Calu3 (cell line): ENCODE results near the gene FOXS1. TPM values are rescaled to one million over a fixed set of nuclear protein-coding genes. Genes with fewer than 3 reads are reported as not detected.

Experiments used
- BruUV-seq: library from RNA; stranded (reverse); fragments of 400-500 nt; replicated peaks from 2 replicates; lab custom pipeline; 2021; lab: Mats Ljungman, UMichigan
- CTCF ChIA-PET: fragments of 300-600 bp; sonication (Branson Sonifier 250); formaldehyde crosslinking; loops from one replicate; lab custom pipeline; 2022; ENCODE audit warnings: antibody characterized with exemption; lab: Charles Lee
- DNase-seq: peaks from one replicate; pipeline ENCODE4 v3.0.0; 2022
- H3K27ac Mint-ChIP-seq: one replicate; pipeline ENCODE4 v1.8.0; 2022; ENCODE audit warnings: mixed read lengths; ENCODE audit not compliant: unreplicated experiment
- H3K27me3 Mint-ChIP-seq: one replicate; pipeline ENCODE4 v1.8.0; 2022; ENCODE audit warnings: mixed read lengths; ENCODE audit not compliant: unreplicated experiment
- H3K36me3 Mint-ChIP-seq: one replicate; pipeline ENCODE4 v1.8.0; 2022; ENCODE audit warnings: mild to moderate bottlenecking, moderate library complexity, mixed read lengths; ENCODE audit not compliant: insufficient read depth, unreplicated experiment
- H3K4me1 Mint-ChIP-seq: one replicate; pipeline ENCODE4 v1.8.0; 2022; ENCODE audit warnings: mild to moderate bottlenecking, low read depth, mixed read lengths; ENCODE audit not compliant: unreplicated experiment
- H3K4me3 Mint-ChIP-seq: one replicate; pipeline ENCODE4 v1.8.0; 2022; ENCODE audit warnings: mild to moderate bottlenecking, low read depth, moderate library complexity, mixed read lengths; ENCODE audit not compliant: unreplicated experiment
- H3K9me3 Mint-ChIP-seq: one replicate; pipeline ENCODE4 v1.8.0; 2022; ENCODE audit warnings: low read depth, mixed read lengths; ENCODE audit not compliant: unreplicated experiment
- intact Hi-C: fragments of 100-400 bp; cut with micrococcal nuclease; formaldehyde crosslinking; loops from one replicate; pipeline ENCODE4 v1.10.0; 2022; ENCODE audit not compliant: unreplicated experiment
- total RNA-seq: library from RNA; stranded (reverse); gene quantifications from 2 replicates; pipeline ENCODE4 v1.2.3, GENCODE V29; 2022
- TF ChIP-seq, protein P1 (sequence below): fragments of 200-600 bp; IDR thresholded peaks from one replicate; pipeline ENCODE4 v1.8.0; 2022; ENCODE audit warnings: antibody characterized with exemption; ENCODE audit not compliant: unreplicated experiment

Gene FOXS1
- total RNA-seq, 1 experiment from 2014 or later = not detected

DNA sequence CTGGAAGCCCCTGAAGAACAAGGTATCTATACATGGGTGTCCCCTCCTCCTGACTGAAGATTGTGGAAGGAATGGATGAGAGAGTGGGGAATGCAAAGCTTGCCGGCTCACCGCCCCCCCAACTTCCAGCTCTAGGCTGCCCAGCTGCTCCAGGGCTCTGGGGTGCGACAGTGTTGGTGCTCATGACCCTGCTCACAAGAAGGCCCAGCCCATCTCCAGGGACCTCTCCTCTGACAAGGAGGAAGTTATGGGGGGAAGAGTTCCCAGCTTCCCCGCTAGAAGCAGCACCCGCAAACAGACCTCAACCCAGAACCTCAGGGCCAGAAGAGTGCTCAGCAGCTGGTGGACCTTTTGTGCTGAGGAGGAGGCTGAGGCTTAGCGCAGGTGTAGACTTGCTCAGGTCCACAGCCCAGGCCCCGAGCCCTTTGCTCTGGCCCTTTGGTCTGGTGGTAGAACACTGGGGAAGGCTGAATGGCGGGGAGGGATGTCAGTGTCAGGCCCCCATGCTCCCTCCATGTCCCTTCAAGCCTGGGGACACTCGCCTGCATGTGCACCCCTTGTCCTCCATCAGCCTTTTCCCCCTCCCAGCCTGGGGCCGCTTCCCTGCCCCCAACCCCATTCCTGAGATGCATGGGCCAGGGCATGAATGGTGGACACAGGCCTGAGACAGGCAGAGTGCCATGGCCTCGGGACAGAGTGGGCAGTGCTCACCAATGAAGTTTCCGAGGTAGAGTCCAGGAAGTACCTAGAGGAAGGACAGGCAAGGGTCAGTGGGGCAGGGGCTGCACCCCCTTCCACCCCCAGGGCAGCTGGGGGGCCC, 23.7 kb upstream of the FOXS1 start:
- H3K36me3 Mint-ChIP-seq = peaks cover 13% of the 10 kb centered on the region
- peak overlapping the region; percentile 75 for H3K4me3 Mint-ChIP-seq
- CTCF ChIA-PET = interaction anchor here (0.6 kb wide), 1 partner anchor 415 kb away, joined by 3 read pairs; no protein-coding TSS in a partner anchor
- H3K9me3 Mint-ChIP-seq = no peaks in the 10 kb centered on the region
- no peaks in the 10 kb centered on the region for H3K27me3 Mint-ChIP-seq
- intact Hi-C loops = no loop called here
- H3K4me1 Mint-ChIP-seq = peaks cover 10% of the 10 kb centered on the region
- TF ChIP-seq, protein P1, sequence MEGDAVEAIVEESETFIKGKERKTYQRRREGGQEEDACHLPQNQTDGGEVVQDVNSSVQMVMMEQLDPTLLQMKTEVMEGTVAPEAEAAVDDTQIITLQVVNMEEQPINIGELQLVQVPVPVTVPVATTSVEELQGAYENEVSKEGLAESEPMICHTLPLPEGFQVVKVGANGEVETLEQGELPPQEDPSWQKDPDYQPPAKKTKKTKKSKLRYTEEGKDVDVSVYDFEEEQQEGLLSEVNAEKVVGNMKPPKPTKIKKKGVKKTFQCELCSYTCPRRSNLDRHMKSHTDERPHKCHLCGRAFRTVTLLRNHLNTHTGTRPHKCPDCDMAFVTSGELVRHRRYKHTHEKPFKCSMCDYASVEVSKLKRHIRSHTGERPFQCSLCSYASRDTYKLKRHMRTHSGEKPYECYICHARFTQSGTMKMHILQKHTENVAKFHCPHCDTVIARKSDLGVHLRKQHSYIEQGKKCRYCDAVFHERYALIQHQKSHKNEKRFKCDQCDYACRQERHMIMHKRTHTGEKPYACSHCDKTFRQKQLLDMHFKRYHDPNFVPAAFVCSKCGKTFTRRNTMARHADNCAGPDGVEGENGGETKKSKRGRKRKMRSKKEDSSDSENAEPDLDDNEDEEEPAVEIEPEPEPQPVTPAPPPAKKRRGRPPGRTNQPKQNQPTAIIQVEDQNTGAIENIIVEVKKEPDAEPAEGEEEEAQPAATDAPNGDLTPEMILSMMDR = no peak
- no peak for DNase-seq
- BruUV-seq = no TSS peak
- H3K27ac Mint-ChIP-seq = peak overlapping the region; percentile 14

DNA sequence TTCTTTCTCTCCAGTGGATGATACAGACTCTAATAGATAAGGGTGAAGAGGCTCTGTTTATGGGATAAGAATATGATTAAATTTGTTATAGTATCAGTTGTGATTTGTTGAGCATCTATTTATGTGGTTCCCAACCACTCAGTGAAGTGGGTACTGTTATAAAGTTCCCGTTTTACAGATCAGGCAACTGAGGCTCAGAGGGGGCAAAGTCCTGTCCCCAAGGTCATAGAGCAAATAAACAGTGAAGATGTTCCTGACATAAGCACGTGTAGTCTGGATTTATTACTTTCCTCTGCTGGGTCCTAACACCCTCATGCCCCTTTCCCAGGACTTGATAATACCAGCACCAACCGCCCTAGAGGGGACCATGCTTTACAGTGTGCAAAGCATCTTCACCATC, 20.8 kb upstream of the FOXS1 start:
- Mint-ChIP-seq H3K36me3 (peaks cover 22% of the 10 kb centered on the region), H3K9me3 (no peaks in the 10 kb centered on the region), H3K4me1 (peaks cover 18% of the 10 kb centered on the region), H3K27ac (no peak overlapping the region), H3K27me3 (no peaks in the 10 kb centered on the region), H3K4me3 (no peak overlapping the region)
- TF ChIP-seq, protein P1 = no peak
- CTCF ChIA-PET = no interaction called here
- intact Hi-C loops = no loop called here
- no TSS peak for BruUV-seq
- DNase-seq = no peak

DNA sequence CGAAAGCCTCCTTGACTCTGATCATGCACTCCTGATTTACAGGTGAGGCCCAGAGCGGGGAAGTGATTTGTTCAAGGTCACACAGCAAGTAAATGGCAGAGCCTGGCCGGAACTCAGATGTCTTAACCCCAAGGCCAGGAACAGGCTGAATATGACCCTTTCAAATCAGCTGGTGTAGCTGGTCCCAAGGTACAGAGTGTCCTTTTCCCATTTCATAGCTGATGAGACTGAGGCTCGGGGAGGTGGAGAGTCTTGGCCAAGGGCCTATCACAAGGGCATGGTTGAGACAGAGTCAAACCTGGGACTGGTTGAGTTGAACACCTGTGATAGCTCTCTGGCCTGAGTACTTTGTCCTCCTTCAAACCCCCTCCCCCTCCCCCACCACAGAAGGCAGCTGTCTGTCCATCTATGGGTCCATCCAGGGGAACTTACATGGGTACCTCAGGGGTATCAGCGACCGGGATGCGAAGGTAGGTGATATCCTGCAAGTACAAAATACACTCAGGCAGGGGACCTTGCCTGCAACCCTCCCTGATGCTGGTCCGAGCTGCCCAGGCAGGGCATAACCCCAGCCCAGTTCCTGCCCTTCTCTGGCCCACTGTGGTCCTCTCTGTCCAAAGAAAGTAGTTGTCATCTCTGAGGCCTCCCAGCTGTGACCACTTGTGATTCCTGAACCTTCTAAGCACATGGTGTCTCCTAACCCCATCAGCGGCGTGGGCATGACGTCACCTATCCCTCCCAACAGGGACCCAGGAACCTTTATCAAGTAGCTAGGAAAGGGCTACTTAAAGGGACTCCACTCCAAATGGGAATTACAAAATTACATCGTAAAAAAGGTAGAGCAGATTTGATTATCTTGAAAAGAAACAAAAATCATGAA, 19.4 kb upstream of the FOXS1 start:
- DNase-seq = no peak
- intact Hi-C loops = no loop called here
- H3K36me3 Mint-ChIP-seq = peaks cover 12% of the 10 kb centered on the region
- CTCF ChIA-PET = interaction anchor here (0.6 to 0.7 kb wide), 4 partner anchors 12 to 469 kb away, joined by 3 to 4 read pairs (median 3); partner anchors contain the start of gene PDRG1
- no TSS peak for BruUV-seq
- H3K9me3 Mint-ChIP-seq = no peaks in the 10 kb centered on the region
- H3K27ac Mint-ChIP-seq = no peak overlapping the region
- H3K4me3 Mint-ChIP-seq = no peak overlapping the region
- TF ChIP-seq, protein P1 = no peak
- peaks cover 21% of the 10 kb centered on the region for H3K4me1 Mint-ChIP-seq
- no peaks in the 10 kb centered on the region for H3K27me3 Mint-ChIP-seq

DNA sequence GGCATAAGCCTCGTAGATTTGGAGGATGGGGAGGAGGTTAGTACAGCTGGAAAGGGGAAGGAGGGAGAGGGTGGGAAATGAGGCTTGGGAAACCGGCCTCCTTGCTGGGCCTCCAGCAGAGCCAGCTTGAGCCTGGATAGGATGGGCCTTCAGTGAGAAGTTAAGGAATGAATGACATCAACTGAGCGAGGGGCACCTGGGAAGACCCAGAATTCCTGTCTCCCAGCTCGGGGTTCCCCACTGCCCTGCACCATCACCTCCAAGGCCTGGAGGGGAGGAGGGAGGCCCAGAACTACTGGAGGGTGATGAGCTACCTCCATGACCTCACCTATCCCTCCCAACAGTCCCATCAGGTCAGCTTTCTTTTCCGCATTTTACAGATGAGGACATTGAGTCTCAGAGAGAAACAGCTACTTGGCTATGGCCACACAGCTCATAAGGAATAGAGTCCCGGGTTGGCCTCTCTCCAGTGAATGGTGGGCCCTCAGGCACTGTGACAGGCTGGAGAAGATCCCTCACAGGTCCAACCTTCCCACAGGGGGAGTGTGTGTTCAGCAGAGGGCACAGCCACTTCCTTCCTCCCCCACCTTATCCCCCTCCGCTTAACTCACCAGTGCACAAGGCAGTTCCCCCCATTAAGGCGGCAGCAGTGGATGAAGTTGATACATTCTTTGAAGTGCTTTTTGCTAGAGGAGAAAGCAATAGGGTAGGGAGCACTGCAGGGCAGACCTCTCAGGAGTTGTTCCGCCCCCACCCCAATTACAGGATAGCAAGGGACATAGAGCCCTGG, 18.1 kb upstream of the FOXS1 start:
- DNase-seq = no peak
- TF ChIP-seq, protein P1 = no peak
- CTCF ChIA-PET = interaction anchor here (0.6 to 0.7 kb wide), 5 partner anchors 11 to 239 kb away, joined by 3 to 10 read pairs (median 3); no protein-coding TSS in a partner anchor
- intact Hi-C loops = no loop called here
- Mint-ChIP-seq H3K27me3 (no peaks in the 10 kb centered on the region), H3K36me3 (peaks cover 8% of the 10 kb centered on the region), H3K4me3 (no peak overlapping the region), H3K27ac (no peak overlapping the region), H3K9me3 (no peaks in the 10 kb centered on the region), H3K4me1 (peaks cover 16% of the 10 kb centered on the region)
- BruUV-seq = no TSS peak
